Pancreas (tissue), 10 donors: Measurements from ENCODE around the gene HOXA11. TPM values are rescaled to one million over a fixed set of nuclear protein-coding genes. Genes with fewer than 3 reads are reported as not detected.

Experiments used
- ATAC-seq, 4 donors: fragments of 200-7000 bp; cut with Tn5 transposase; one replicate each; pipeline versions ENCODE4 v1.8.0 to v1.9.1; 2020; ENCODE audit warnings: mild to moderate bottlenecking in 4 of 4, moderate library complexity in 4 of 4
- DNase-seq, 6 donors: peaks; one replicate each; pipeline ENCODE4 v3.0.0-alpha.2; 2020
- FAIRE-seq: peaks from 2 replicates; lab custom pipeline; 2012; peaks lifted over from hg19 to GRCh38; lab: Jason Lieb, UNC
- H3K27ac ChIP-seq, 4 donors: fragments of 200-600 bp; sonication (generic); 1 replicate in 3 of 4; 2 replicates in 1 of 4; pipeline versions ENCODE4 v1.5.0 to v1.8.0; 2020
- H3K27me3 ChIP-seq, 4 donors: fragments of 200-600 bp; one replicate each; pipeline ENCODE4 v1.8.0; 2021
- H3K36me3 ChIP-seq, 3 donors: fragments of 200-600 bp; sonication (generic) in 1 of 3; one replicate each; pipeline versions ENCODE4 v1.5.0 to v1.8.0; 2020 to 2021
- H3K4me1 ChIP-seq, 3 donors: fragments of 200-600 bp; one replicate each; pipeline ENCODE4 v1.8.0; 2021
- H3K4me3 ChIP-seq, 4 donors: fragments of 200-600 bp; sonication (generic) in 2 of 4; one replicate each; pipeline versions ENCODE4 v1.5.0 to v1.8.0; 2020 to 2021
- H3K9me3 ChIP-seq, 4 donors: fragments of 200-600 bp; one replicate each; pipeline ENCODE4 v1.8.0; 2021
- CTCF ChIP-seq, 4 donors: fragments of 200-600 bp; sonication (generic) in 3 of 4; IDR thresholded peaks; one replicate each; pipeline versions ENCODE4 v1.5.0 to v1.8.0; 2021; ENCODE audit warnings: antibody characterized with exemption in 4 of 4
- WGBS, 2 donors: extraction: QIAGEN DNeasy Blood & Tissue Kit; methylation state at CpG; one replicate each; pipeline ENCODE4 v1.1.7; 2013; 5-methylcytosine and 5-hydroxymethylcytosine counted together
- intact Hi-C, 3 donors: fragments of 100-400 bp; cut with DNase I; formaldehyde crosslinking; loops; one replicate each; pipeline versions ENCODE4 v1.11.1 to v1.14.2; 2022
- polyA plus RNA-seq, 2 donors: library from polyadenylated mRNA; stranded (reverse); fragments of 200-250 nt; gene quantifications; one replicate each; pipeline ENCODE4 v1.2.3, GENCODE V29; 2013
- total RNA-seq, 6 donors: library from RNA; stranded (reverse); fragmentation: NEBNext Ultra II Directional in 4 of 6; extraction: Animal tissue kit (Norgen Biotek cat#: 25700) in 4 of 6; gene quantifications; one replicate each; pipeline versions ENCODE4 v1.2.1 to v1.2.4, GENCODE V29; 2021 to 2023
- donor health status: healthy with polysubstance abuse.
- donor health status: DM: no; HTN: no; CAD: no; lungs with moderate emphysema.
- donor health status: DM: no; HTN: no; CAD: no.
- donor health status: control.
- donor health status: control.
- donor health status: Bipolar disorder and iron deficiency.
- donor health status: DM: yes; HTN: yes; CAD: no.
- donor health status: DM: no; HTN: no; CAD: no.
- donor health status: DM: no; HTN: no; CAD: no.
- donor health status: DM: yes; HTN: yes; CAD: no.

The HOXA11 gene
- total and polyA plus RNA-seq, 8 donors, result not detected

- H3K4me3 ChIP-seq, result no peak overlapping the region
- H3K36me3 ChIP-seq, result no peaks in the 10 kb centered on the region
- FAIRE-seq, result no peak
These were observed 18.4 kb upstream of the HOXA11 start for GRCh38 chr7:27203365-27203953.

GRCh38 chr7:27202862-27203134, 17.8 kb upstream of the HOXA11 start:
- intact Hi-C loops, result no loop called here
- Histone ChIP-seq H3K27ac (no peak overlapping the region), H3K9me3 (no peaks in the 10 kb centered on the region), H3K36me3 (no peaks in the 10 kb centered on the region), H3K4me1 (peaks cover 0 to 15% (median 6%) of the 10 kb centered on the region in 3 donors), H3K4me3 (no peak overlapping the region), H3K27me3 (peaks cover 10 to 83% (median 23%) of the 10 kb centered on the region in 4 donors)
- ATAC-seq (no peak), DNase-seq (no peak), FAIRE-seq (no peak)
- 9 to 13% methylated on average over 3 of the region's 3 CpGs for WGBS, 2 donors
- TF ChIP-seq CTCF (IDR thresholded peaks at IDR 0.05), result no peak

More at GRCh38 chr7:27203365-27203953, 18.4 kb upstream of the HOXA11 start:
- intact Hi-C loops, result no loop called here
- WGBS, 2 donors, result 12 to 18% methylated on average over 10 of the region's 10 CpGs
- ATAC-seq, result no peak
- no peak for DNase-seq
- H3K4me1 ChIP-seq, result peaks cover 0 to 15% (median 6%) of the 10 kb centered on the region in 3 donors
- H3K27me3 ChIP-seq, result peaks cover 10 to 81% (median 22%) of the 10 kb centered on the region in 4 donors
- TF ChIP-seq CTCF (IDR thresholded peaks at IDR 0.05), result no peak
- H3K9me3 ChIP-seq, result no peaks in the 10 kb centered on the region
- no peak overlapping the region for H3K27ac ChIP-seq

- Histone ChIP-seq H3K27me3 (peaks cover 10 to 83% (median 25%) of the 10 kb centered on the region in 4 donors), H3K9me3 (no peaks in the 10 kb centered on the region), H3K4me1 (peaks cover 0 to 15% (median 6%) of the 10 kb centered on the region in 3 donors), H3K4me3 (no peak overlapping the region), H3K36me3 (no peaks in the 10 kb centered on the region), H3K27ac (no peak overlapping the region)
- 12 to 19% methylated on average over 30 of the region's 30 CpGs for WGBS, 2 donors
- ATAC-seq (no peak), DNase-seq (no peak), FAIRE-seq (no peak)
- intact Hi-C loops, result no loop called here
- no peak for TF ChIP-seq CTCF (IDR thresholded peaks at IDR 0.05)
These were observed 17.2 kb upstream of the HOXA11 start for GRCh38 chr7:27202018-27202861.

- TF ChIP-seq CTCF (IDR thresholded peaks at IDR 0.05), result no peak
- Histone ChIP-seq H3K4me3 (no peak overlapping the region), H3K9me3 (no peaks in the 10 kb centered on the region), H3K4me1 (peaks cover 0 to 15% (median 6%) of the 10 kb centered on the region in 3 donors), H3K36me3 (no peaks in the 10 kb centered on the region), H3K27ac (no peak overlapping the region), H3K27me3 (peaks cover 10 to 83% (median 24%) of the 10 kb centered on the region in 4 donors)
- WGBS, 2 donors, result 14 to 28% methylated on average over 4 of the region's 4 CpGs
- DNase-seq, result no peak
- no peak for FAIRE-seq
- ATAC-seq, result no peak
- intact Hi-C loops, result no loop called here
These were observed 16.6 kb upstream of the HOXA11 start for GRCh38 chr7:27201580-27202017.
